ENCODE data around the gene SMIM36. TPM values are rescaled to one million over a fixed set of nuclear protein-coding genes. Genes with fewer than 3 reads are reported as not detected.
"Not testable (repeated sequence)": the region's sequence is repeated elsewhere in the genome, so short reads cannot be mapped to it uniquely, and the experiment has no call there.

Gene SMIM36
- total RNA-seq, 2 donors from 2014 or later = not detected

DNA sequence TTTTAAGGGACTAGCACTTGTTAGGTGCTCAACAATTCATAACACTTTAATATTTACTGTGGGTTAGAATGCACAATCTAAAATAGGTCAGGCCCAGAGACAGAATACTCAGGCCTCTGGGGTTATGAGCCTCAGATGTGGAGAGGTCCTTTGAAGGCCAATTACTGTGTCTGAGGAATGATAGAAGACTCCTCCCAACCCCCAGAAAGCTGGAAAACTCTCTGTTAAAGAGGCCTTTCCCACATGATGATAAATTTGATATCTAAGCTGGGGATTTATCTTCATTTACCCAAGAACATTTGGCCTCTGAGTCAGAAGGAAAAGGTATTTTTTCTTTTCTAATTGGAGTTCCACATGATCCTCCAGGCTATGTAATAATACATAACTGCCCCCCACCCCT lies 48.5 kb downstream of the SMIM36 start:
- intact Hi-C loops (cut with DNase I) = no loop called here
- DNase-seq (no peak), ATAC-seq (no peak)

DNA sequence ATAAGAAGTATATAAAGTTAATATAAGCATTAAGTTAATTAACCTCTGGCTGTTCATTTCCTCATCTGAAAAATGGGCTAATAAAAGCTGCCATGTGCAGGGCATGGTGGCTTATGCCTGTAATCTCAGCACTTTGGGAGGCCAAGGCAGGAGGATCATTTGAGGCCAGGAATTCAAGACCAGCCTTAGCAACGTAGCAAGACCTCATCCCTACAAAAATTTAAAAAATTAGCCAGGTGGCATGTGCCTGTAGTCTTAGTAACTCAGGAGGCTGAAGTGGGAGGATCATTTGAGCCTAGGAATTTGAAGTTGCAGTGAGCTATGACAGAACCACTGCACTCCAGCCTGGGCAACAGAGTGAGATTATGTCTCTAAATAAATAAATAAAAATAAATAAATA lies 49.0 kb downstream of the SMIM36 start:
- no peak for DNase-seq
- no peak for ATAC-seq
- intact Hi-C loops (cut with DNase I) = no loop called here

DNA sequence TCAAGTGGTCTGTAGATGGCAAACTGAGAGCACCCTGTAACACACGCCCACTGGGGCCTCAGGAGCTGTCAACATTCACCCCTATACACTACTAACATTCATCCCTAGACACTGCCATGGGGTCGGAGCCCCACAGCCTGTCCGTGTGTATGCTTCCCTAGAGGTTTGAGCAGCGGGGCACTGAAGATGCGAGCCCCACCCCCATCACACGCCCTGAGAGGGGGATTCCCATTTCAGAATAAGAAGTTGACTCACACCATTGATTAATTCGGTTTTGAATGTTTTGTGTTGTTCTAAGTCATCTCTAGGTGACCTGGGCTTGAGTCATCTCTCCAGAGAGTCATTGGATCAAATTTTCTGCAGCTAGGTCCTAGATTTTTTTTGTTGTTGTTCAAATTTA lies 52.3 kb downstream of the SMIM36 start:
- ATAC-seq = no peak
- intact Hi-C loops (cut with DNase I) = no loop called here
- DNase-seq = no peak

DNA sequence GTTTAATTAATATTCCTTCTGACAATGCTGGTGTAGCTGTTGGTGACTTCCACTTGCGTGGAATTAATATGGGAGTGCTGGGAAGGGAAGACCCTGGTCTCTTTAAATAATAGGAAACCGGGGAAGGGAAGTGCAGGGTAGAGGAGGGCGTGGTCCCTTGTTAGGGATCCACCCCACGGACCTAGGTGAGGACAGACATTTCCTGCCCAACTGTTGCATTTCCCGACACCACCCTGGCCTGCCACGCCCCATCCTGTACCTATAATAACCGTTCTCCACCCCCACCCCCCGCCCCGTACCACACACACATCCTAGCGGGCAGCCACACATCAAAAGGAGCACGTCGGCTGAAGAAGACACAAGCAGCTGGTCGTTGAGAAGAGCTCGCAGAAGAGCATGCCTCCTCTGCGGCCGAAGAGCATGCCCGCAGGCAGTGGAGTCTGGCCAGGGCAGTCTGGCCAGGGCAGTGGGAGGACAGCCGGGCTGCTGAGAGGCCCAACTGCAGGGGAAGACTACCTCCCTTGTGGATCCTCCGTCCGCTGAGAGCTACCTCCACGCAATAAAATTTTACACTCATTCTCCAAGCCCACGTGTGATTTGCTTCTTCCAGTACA lies 52.9 kb downstream of the SMIM36 start:
- intact Hi-C loops (cut with DNase I) = no loop called here
- ATAC-seq (no peak), DNase-seq (no peak)

DNA sequence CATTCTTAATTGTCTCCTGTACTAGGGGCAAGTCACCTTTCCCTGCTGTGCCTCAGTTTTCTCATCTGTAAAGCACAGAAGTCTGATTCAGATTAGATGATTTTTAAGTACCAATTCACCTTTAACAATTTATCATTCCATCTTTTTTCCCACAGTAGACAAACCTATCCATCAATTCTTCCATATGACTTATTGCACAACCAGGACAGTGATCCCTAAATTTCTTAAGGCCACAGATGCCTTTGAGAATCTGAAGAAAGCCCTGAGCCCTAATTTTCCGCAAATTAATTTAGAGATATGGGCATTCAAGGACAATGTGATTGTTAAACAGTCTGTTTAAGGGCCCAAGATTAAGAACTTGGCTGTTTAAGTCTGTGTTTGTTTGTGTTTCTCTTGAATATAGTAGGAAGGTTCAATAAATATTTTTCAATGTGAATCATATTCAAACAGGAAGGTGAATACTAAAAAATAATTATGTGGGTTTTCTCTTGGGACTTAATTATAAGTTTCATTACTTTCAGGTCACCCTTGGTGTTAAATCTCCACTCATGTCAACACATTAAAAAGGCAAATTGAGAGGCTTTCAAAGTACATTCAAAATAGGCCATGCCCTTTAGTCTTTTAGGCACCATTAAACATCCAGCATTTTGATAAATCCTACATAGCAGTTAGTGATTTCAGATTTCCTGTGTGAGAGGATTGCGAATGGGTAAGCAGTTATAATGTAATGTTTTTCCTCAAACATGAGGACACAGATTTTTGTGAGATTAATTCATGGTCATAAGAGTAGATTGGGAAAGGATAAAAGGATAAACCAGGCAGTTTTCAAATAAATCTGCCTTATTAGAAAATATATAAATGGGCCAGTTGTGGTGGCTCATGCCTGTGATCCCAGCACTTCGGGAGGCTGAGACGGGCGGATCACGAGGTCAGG lies 54.7 kb downstream of the SMIM36 start:
- no peak for DNase-seq
- intact Hi-C loops (cut with DNase I) = no loop called here
- no peak for ATAC-seq

DNA sequence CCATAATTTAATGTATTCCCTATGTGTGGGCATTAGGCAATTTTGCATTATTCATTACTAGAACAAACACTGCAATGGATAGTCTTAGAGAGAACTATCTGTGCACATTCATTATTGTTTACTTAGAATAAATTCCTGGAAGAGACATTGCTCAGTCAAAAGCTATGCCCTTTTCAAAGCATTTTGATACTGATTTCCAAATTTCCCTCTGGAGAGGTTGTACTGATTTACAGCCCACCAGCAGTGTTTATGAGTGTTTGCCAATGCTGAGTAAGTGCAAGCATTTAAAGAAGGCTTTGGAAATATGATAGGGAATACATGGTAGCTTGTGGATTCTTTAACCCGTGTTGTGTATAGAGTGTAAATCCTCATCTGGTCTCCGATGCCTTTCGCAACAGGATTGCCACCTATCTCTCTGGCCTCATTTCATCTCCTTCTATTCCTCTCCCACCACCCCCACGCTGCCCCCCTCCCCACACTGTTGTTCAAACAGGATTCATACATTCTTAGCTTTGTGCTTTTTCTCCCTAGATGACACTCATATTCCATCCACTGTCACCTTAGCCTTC lies 56.3 kb downstream of the SMIM36 start:
- ATAC-seq = peak; percentile 47 to 57
- DNase-seq = no peak
- intact Hi-C loops (cut with DNase I) = no loop called here

DNA sequence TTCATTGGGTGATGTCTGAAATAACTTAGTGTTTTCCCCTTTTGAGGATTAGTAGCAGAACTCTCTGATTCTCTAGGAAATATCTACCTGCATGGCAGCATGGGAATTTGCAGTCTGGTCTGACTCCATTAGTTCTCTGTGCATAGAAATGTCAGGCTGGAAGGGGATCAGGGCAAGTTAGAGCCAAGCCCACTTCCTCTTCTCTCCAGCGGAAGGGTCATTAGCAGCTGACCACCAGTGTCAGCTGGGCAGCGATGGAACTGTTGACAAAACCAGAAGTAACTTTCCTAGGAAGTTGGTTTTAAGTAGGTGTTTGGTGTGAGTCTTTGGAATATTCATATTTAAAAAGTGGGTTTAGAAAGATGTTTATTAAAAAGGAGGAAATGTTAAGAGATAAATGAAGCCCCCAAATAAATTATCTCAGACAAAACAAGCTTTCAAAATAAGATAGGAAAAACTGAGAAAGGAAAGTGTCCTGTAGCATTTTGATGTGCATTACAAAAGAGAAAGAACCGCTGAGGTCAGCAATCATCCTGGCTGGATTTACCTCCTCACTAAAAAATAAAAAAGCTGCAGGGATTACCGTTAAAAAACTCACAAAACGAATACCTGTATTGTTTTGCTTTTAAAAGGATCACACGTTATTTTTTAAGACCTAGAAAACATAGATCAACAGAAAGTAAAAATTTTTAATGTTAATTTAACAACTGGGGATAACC lies 57.3 kb downstream of the SMIM36 start:
- DNase-seq (no peak), ATAC-seq (peak in 1 of 2 donors; percentile 30)
- intact Hi-C loops (cut with DNase I) = no loop called here

DNA sequence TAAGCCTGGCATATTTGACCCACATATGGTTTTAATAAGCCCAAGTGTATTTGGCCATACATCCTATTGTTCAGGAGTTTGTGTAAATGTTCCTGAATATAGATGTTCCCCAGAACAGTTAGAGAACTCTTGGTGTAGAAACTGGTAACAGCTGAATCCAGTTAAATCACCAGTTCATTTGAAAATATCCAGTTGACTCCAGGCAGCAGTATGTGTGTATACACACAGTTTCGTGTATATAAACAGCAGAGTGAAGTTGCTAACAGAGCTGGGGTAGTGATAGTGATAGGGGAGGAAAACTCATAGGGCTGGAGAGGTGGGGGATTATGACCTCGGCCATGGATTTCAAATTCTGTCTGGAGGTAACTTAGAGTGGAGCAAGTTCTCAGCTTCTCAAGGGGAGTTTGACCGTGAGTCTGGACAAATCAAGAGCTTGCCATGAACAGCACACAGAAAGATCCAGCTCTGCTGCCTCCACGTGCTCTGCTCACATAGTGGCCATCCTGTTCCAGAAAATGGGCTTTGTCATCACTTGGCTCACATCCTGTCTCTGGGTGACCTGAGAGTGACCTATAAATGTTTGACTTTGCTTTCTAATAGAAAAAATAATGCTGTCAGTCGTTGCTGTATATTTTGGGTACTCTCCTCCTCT lies 59.0 kb downstream of the SMIM36 start:
- DNase-seq = no peak
- intact Hi-C loops (cut with DNase I) = no loop called here
- ATAC-seq = peak; percentile 44 to 79

DNA sequence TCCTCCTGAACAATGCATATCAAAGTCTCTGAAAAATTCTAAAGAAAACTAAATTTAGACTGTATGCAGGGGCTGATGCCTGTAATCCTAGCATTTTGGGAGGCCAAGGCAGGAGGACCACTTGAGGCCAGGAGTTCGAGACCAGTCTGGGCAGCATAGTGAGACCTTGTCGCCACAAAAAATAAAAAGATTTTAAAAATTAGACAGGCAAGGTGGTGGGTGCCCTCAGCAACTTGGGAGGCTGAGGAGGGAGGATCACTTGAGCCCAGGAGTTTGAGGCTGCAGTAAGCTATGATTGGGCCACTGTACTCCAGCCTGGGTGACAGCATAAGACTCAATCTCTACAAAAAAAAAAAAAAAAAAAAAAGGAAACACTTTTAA lies 59.5 kb downstream of the SMIM36 start:
- DNase-seq (no peak), ATAC-seq (no peak)
- intact Hi-C loops (cut with DNase I) = no loop called here

DNA sequence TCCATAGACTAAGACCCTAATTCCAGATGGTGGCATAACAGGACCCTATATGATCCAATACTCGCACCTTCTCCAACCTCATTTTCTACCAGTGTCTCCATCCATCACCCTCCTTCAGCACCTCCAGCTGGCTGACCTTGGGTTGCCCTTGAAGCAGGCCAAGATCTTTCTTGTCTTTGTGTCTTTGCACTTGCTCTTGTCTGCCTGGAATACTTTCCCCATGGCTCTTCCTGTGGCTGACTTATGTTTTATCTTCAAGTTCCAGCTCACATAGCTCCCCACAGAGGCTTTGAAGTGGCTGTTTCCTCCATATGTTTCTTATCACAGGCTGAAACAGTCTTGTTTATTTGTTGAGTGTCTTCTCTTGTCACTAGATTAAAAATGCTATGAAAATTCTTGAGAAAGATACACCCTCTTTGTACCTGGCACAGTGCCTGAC lies 60.0 kb downstream of the SMIM36 start:
- DNase-seq (no peak), ATAC-seq (no peak)
- intact Hi-C loops (cut with DNase I) = no loop called here

DNA sequence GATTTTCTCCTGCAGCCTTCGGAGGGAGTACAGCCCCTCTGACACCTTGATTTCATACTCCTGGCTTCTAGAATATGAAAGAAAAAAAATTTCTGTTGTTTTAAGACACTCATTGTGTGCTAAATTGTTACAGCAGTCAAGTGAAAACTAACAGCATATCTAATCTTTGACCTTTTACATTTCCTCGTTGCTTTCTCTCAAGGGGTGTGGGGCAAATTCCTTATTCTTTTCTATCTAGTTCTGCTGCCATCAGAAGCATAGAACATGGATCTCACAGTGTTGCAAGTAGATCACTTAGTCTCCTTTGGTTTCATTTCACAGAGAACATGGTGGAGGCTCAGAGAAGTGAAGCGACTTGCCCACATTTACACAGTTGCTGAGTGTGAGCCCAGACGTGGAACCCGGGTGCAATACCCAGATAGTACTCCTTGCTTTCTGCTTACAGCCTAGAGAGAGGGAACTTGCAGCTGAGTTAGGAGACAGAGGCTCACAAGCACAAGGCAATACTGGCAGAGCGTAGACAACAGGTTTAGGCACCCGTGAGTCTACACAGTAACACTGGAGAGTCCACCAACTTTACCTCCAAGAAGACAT lies 60.9 kb downstream of the SMIM36 start:
- intact Hi-C loops (cut with DNase I) = no loop called here
- no peak for DNase-seq
- ATAC-seq = no peak

DNA sequence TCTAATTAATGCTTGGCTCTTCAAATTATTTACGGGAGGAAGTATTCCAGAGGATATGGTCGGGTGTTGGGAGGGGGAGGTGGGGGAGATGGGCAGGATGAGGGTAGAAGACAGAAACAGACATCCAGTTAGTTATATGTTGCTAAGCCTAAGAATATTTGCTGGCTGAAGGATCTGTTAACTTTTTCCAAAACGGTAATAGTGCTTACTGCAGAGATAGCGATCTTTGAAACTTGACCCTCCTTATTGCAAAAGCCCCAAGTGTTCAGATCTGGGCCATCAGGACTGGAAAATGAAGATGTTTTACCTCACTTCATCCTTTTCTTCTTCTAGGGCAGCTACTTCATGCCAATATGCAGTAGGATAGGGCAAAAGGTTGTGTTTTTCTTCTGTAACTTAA lies 62.6 kb downstream of the SMIM36 start:
- no peak for DNase-seq
- no peak for ATAC-seq
- intact Hi-C loops (cut with DNase I) = no loop called here

DNA sequence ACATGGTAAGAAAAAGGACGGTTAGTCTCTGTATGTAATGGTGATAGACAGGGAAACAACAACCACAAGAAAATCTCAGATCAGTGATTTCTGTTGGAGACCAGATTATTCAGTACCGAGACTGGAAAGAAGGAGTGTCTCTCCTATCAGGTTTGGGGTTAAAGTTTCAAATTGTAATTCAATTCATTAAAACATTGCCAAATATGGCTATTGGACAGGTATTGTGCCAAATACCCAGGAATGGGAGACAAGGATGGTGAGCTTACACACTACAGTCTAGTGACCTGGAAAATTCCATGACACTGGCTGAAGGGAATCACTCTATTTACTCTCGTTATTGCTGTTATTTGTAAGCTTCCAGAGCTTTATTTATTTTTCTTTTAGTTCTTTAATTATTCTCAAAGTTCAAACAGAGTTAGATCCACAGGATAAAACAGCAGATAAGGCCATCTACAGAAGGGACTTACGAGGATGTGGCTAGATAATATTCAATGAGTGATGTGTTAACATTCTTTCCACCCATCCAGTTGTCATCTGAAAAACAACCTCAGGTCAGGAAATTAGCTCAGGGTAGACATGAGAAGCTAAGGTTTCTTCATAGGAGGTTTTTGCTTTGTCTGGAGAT lies 64.6 kb downstream of the SMIM36 start:
- DNase-seq = no peak
- intact Hi-C loops (cut with DNase I) = no loop called here
- no peak for ATAC-seq

DNA sequence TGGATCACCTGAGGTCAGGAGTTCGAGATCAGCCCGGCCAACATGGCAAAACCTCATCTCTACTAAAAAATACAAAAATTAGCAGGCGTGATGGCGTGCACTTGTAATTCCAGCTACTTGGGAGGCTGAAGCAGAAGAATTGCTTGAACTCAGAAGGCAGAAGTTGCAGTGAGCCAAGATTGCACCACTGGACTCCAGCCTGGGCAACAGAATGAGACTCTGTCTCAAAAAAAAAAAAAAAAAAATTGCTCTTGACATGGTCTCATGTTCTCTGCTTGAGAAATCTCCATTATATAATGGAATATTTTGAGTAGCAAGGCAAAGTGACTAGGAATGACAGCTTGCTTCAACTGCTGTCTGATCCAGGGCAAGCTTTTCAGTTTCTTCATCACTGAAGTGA lies 65.2 kb downstream of the SMIM36 start:
- intact Hi-C loops (cut with DNase I); DNase-seq: not testable (repeated sequence)
- ATAC-seq = peak in 1 of 2 donors; percentile 53

DNA sequence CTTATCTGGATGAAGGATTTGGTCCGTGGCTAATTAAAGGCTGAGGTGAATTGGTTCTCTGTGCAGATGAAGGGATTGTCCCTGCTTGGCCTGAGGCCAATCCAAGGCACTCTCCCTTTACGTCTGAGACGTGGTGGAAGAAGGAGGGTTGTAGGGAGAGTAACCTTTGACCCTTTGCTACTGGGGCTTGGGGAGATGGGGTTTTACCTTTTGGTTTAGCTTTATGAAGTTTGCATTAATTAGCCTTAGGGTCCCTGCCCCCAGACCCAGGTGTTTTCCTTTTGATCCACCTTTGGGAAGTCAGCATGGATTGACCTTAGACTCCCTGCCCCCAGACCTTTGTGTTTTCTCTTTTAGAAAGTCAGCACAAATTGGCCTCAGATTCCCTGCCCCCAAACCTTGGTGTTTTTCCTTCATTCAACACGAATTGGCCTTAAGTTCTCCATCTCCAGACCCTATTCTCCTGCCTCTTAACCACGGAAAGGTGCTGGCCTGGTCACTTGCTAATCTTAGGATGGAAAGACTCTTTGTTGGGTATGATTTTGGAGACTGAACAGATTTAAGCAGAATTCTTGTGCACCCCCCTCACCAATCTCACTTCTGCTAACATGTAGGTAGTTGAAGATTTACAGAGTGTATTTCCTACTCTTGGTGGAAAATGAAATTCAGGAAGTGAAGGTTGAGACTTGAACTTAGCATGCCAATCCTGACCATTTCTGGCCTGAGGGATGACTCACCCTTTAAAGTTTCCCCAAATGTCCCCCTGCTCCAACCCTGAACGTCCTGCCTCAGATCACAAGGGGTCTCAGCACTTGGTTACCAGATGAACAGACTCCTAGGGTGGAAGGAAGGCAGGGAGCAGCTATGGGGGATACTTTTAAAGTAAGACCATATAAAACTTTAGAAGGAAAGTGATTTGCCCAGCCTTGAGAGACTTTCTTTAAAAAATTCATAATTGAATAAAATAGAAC lies 66.5 kb downstream of the SMIM36 start:
- ATAC-seq (no peak), DNase-seq (no peak)
- intact Hi-C loops (cut with DNase I) = no loop called here

DNA sequence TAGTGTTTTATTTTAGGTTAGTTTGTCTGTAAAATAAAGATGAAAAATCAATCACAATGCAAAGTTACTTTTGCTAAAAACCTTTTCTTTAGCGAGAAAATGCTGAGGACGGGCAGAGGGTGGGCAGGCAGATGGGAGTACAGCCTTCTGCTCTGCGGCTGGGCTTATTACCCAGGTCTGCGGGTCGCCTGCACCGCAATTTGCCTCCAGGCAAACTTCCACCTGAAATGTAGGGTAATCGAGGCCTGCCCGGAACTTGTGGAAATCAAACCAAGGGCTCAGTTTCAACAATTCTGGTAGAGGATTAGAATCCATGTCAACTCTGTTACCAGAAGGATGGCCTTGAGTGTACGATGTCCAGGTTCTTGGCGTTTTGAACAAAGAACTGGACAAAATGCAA lies 67.3 kb downstream of the SMIM36 start:
- ATAC-seq (no peak), DNase-seq (no peak)
- intact Hi-C loops (cut with DNase I) = no loop called here

DNA sequence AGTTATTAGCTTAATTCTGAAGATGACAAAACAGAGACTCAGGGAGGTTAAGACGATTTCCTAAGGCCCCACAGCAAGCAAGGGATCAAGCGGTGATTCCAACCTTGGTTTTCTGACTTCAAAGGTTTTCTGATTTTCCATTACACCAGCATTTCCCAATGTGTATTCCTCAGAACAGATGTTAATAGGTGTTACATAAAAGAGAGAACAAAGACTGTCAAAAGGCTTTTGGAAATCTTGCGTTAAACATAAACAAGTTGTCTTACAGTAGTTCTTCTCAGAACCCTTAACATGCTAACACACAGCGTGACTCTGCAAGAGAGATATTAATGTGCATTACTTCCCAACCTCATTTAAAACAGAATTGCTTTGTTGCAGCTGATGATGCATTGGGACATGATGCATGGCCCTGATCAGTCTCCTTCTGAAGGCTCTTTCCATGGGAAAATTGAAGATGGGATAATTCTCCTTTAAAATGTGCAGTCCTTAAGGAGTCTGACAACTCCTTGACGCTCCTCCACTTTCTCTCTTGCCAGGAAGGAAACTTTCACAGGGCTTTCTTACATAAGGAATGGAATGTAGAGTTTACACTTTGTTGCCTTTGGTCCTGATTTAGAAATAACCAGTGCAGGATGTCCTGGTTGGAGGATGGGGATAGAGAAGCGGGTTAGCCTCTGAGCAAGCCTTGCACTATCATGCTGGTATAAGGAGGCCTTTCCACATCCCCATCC lies 68.1 kb downstream of the SMIM36 start:
- intact Hi-C loops (cut with DNase I) = no loop called here

More for the DNA sequence above, 68.1 kb downstream of the SMIM36 start:
- DNase-seq = no peak
- peak in 1 of 2 donors; percentile 64 for ATAC-seq
